ENCODE measurements around the gene TBX19. TPM values are rescaled to one million over a fixed set of nuclear protein-coding genes. Genes with fewer than 3 reads are reported as not detected.

Gene TBX19
- total RNA-seq, 2 experiments from 2014 or later, result 0.22 to 0.74 TPM

DNA sequence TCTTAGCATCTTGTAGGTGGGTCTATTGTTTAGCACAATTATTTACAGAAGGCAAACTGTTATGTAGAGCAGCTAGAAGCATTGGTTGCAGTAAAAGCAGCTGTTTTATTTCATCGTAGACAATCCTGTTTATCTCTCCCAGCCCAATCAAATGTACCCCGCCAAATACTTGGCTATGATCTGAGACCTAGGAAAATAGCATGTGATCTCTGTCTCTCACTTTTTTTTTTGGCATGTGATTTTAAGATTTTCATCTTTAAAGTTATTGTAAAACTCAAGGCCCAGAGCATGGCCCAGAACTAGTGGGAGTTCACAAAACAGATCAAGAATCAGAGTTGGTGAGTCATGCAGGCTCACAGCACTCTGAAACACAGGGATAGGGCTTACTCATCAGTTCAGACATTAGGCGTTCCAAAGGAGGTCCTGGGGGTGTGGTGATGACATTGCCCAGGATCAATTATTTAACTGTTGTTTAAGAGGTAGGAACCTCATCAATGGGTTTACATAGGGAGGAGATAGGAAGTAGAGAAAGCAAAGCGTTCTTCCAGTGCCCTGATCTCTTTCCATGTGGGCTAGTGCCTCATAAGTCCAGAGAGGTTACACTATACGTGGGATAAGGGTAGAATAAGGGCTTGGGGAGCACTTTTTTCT is 40.2 kb downstream of the TBX19 start:
- Histone ChIP-seq H3K4me1 (ENCODE audit: insufficient read depth, low read length, poor library complexity, severe bottlenecking) (no peaks in the 10 kb centered on the region), H3K4me3 (ENCODE audit: low read depth, low read length, poor library complexity, severe bottlenecking) (no peak overlapping the region), H3K27ac (ENCODE audit: low read depth, low read length, poor library complexity, severe bottlenecking) (no peak overlapping the region), H3K9me2 (ENCODE audit: insufficient read depth, low read length) (no peaks in the 10 kb centered on the region), H4K20me1 (ENCODE audit: insufficient read depth, low read length) (no peaks in the 10 kb centered on the region), H3K9me3 (ENCODE audit: low read length) (no peaks in the 10 kb centered on the region), H2AFZ (ENCODE audit: low read length) (no peak overlapping the region), H3K79me2 (ENCODE audit: insufficient read depth, low read depth, low read length) (no peaks in the 10 kb centered on the region), H3K4me2 (ENCODE audit: low read length) (no peak overlapping the region), H3K36me3 (ENCODE audit: insufficient read depth, low read length) (no peaks in the 10 kb centered on the region)
- intact Hi-C loops (cut with micrococcal nuclease; ENCODE audit: unreplicated experiment), result no loop called here
- TF ChIP-seq CTCF (conservative IDR thresholded peaks at IDR 0.05; ENCODE audit: low read length) (no peak), EZH2phosphoT487 (IDR thresholded peaks at IDR 0.05; ENCODE audit: borderline replicate concordance, low read depth, low read length) (no peak)
- no TSS peak for BruUV-seq (replicated peaks)
- DNase-seq (ENCODE audit: low spot score), result no peak
- POLR2A ChIA-PET, result interaction anchor here (0.8 kb wide), 1 partner anchor 19 kb away, joined by 3 read pairs; no protein-coding TSS in a partner anchor
- CTCF ChIA-PET (ENCODE audit: unreplicated experiment), result no interaction called here

- DNase-seq (ENCODE audit: low spot score), result peak; percentile 14
- no peaks in the 10 kb centered on the region for H3K9me2 ChIP-seq (ENCODE audit: insufficient read depth, low read length)
- no peaks in the 10 kb centered on the region for H3K4me1 ChIP-seq (ENCODE audit: insufficient read depth, low read length, poor library complexity, severe bottlenecking)
- no peaks in the 10 kb centered on the region for H3K79me2 ChIP-seq (ENCODE audit: insufficient read depth, low read depth, low read length)
- no peaks in the 10 kb centered on the region for H3K9me3 ChIP-seq (ENCODE audit: low read length)
- POLR2A ChIA-PET, result interaction anchor here (0.8 kb wide), 1 partner anchor 20 kb away, joined by 3 read pairs; no protein-coding TSS in a partner anchor
- H3K4me2 ChIP-seq (ENCODE audit: low read length), result no peak overlapping the region
- no peak overlapping the region for H2AFZ ChIP-seq (ENCODE audit: low read length)
- TF ChIP-seq EZH2phosphoT487 (IDR thresholded peaks at IDR 0.05; ENCODE audit: borderline replicate concordance, low read depth, low read length) (no peak), CTCF (conservative IDR thresholded peaks at IDR 0.05; ENCODE audit: low read length) (peak; percentile 58)
- BruUV-seq (replicated peaks), result no TSS peak
- no peak overlapping the region for H3K27ac ChIP-seq (ENCODE audit: low read depth, low read length, poor library complexity, severe bottlenecking)
- no peaks in the 10 kb centered on the region for H3K36me3 ChIP-seq (ENCODE audit: insufficient read depth, low read length)
- no peak overlapping the region for H3K4me3 ChIP-seq (ENCODE audit: low read depth, low read length, poor library complexity, severe bottlenecking)
- H4K20me1 ChIP-seq (ENCODE audit: insufficient read depth, low read length), result no peaks in the 10 kb centered on the region
- CTCF ChIA-PET (ENCODE audit: unreplicated experiment), result no interaction called here
- intact Hi-C loops (cut with micrococcal nuclease; ENCODE audit: unreplicated experiment), result no loop called here
These were observed 41.3 kb downstream of the TBX19 start for GRCh38 chr1:168321945-168322344.

DNA sequence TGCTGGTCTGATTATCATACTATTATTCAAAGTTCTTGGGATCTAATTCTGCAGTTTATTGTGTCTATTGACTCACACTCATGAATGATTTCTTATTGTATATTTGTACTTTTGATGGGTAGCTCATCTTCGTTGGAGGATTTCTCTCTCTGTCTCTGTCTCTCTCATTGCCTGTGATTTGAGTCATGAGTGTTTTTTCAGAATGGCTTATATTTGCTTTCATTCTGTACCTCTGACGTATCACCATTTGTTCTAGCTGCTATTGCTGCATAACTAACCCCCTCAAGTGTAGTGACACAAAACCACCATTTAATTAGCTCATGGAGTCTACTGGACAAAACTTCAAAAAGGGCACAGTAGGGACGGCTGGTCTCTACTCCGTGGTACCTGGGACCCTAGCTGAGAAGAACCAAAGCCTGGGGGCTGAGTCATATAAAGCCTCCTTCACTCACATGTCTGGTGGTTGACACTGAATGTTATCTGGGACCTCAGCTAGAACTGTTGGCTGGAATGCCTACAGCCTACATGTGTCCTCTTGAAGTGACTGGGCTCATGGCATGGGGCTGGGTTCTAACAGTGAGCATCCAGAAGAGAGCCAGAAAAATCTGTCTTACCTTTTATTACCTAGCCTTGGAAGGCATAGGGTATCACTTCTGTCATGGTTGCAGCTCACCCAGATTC is 44.2 kb downstream of the TBX19 start:
- H4K20me1 ChIP-seq (ENCODE audit: insufficient read depth, low read length), result no peaks in the 10 kb centered on the region
- no peaks in the 10 kb centered on the region for H3K9me3 ChIP-seq (ENCODE audit: low read length)
- TF ChIP-seq CTCF (conservative IDR thresholded peaks at IDR 0.05; ENCODE audit: low read length), result no peak
- no peak for TF ChIP-seq EZH2phosphoT487 (IDR thresholded peaks at IDR 0.05; ENCODE audit: borderline replicate concordance, low read depth, low read length)
- H3K9me2 ChIP-seq (ENCODE audit: insufficient read depth, low read length), result no peaks in the 10 kb centered on the region
- POLR2A ChIA-PET, result interaction anchor here (0.6 kb wide), 1 partner anchor 9 kb away, joined by 3 read pairs; no protein-coding TSS in a partner anchor
- no peaks in the 10 kb centered on the region for H3K4me1 ChIP-seq (ENCODE audit: insufficient read depth, low read length, poor library complexity, severe bottlenecking)
- DNase-seq (ENCODE audit: low spot score), result no peak
- no peak overlapping the region for H3K4me3 ChIP-seq (ENCODE audit: low read depth, low read length, poor library complexity, severe bottlenecking)
- no peak overlapping the region for H2AFZ ChIP-seq (ENCODE audit: low read length)
- H3K4me2 ChIP-seq (ENCODE audit: low read length), result no peak overlapping the region
- intact Hi-C loops (cut with micrococcal nuclease; ENCODE audit: unreplicated experiment), result no loop called here
- H3K79me2 ChIP-seq (ENCODE audit: insufficient read depth, low read depth, low read length), result no peaks in the 10 kb centered on the region
- no TSS peak for BruUV-seq (replicated peaks)
- no peaks in the 10 kb centered on the region for H3K36me3 ChIP-seq (ENCODE audit: insufficient read depth, low read length)
- CTCF ChIA-PET (ENCODE audit: unreplicated experiment), result no interaction called here
- H3K27ac ChIP-seq (ENCODE audit: low read depth, low read length, poor library complexity, severe bottlenecking), result no peak overlapping the region
